CD4-positive, alpha-beta T cell treated with Interleukin-2 at 100 ng/mL for 4 hours (primary cell): Measurements from ENCODE around the gene KIF5B.
"Not testable (repeated sequence)": the region's sequence is repeated elsewhere in the genome, so short reads cannot be mapped to it uniquely, and the experiment has no call there.

Source experiments
- DNase-seq: peaks from one replicate; pipeline ENCODE4 v3.0.0-alpha.2; 2020; ENCODE audit warnings: low spot score

The KIF5B gene

DNA sequence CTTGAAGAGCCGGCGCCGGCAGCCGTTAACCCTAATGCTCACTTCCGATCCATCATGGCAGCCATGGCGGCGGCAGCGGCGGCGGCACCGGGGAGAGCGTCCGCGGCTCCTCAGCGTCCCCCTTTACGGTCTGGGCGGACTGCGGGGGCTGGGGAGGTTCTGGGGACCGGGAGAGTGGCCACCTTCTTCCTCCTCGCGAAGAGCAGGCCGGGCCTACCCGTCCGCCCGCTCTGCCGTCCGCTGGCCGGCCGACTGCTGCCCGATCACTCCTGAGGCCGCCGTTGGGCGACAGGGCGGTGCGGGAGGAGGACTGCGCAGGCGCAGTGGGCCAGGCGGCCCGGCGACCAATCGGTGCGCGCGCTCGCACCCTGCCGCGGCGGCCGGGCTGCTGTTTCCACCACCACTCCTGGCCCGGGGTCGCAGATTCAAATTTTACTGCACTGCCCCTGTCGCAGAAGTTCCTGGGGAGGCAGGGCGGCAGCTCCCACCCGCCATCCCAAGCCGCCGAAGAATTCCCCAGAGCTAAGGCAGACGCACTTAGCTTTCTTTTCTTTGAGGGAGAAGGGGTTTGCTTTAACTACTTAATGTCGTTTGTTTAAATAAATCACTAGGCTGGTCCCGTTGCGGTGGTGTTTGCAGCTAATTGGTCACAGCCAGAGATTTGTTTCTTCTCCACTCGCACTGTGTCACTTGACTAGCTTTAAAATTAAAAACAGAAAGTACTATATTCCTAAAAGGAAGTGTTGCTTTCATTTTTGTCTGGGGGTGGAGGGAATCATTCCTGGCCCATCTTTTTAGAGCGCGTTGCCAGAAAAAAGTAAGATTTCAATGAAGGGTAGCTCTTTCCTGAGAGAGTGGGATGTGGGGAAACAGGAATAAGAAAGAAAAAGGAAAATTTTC, at the start of gene KIF5B:
TSS of gene KIF5B (minus strand) at position 290 of the 900 bp plus-strand sequence. CDS start 452 bp downstream, outside the sequence.
- peak; percentile 87 for DNase-seq

DNA sequence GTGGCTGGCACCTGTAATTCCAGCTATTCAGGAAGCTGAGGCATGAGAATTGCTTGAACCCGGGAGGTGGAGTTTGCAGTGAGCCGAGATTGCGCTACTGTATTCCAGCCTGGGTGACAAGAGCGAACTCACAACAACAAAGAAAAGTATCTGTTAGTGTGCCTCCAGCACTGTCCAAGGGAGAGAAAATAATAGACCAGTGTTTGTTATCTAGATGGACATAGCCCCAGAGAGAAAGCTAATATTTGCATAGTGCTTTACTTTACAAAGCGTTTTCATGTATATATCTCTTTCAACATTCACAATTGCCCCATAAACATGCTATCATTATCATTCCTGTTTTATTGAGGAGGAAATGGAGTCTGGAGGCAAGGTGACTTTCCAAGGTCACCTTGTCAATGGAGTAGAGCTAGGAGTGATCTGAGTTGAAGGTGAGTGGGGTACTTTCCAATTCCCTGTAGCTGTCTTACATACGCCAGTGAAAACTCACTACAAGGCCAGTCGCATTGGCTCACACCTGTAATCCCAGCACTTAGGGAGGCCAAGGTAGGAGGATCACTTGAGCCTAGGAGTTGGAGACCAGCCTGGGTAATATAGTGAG, 49.7 kb upstream of the KIF5B start:
- DNase-seq = no peak

DNA sequence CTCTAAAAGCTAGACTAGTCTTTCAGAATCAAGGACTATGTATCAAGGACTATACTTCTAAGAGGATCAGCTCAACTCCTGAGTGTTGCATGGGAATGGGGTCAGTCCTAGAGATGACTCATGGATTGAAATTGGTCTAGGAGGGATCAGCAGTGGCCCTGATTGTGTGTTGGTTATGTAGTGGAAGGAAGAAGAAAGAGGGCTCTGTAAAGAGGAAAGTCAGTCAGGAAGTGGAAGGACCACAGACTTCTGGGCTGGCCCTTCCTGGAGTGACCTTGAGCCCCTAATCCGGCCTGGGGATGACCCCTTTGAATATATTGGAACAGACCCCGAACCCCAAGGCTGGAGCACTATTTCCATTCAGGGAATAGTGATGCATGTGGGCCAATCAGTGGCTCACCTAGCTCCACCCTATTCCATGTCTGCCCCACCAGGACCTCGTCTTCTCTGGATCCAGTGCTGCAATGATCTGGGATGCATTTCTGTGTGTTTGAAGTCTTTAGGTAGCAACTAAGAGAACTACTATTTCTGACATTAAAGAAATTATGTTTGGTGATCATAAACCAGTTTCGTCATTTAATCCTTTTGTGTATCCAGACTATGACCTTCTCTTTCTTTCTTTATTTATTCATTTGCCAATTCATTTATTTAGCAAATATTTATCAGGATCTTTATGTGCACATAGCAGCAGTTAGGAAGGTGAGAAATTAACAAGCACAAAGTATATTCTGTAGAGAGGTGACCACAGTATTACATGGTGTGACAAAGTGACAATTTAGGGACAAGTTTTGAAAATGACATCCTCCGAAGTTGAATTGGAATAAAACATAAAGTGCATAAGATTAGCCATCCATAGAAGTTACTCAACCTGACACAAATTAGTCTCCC, 48.6 kb upstream of the KIF5B start:
- no peak for DNase-seq

DNA sequence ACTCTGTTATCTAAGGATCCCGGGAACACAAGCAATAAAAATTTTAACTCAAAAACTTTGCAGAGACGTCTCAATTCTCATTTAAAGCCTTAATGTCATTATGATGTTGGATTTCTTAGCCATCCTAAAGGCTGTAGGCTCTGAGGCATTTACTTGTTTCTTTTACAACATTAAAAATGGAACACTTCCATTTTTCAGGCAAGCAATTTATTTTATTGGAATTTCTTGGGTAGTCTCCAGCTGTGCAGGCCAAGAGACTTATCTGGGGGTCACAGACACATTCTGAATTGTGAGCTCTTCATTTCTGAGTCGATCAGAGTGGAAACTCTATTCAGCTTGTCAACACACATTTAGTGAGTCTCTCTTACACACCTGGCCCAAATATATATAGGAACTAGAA, 48.0 kb upstream of the KIF5B start:
- DNase-seq = no peak

DNA sequence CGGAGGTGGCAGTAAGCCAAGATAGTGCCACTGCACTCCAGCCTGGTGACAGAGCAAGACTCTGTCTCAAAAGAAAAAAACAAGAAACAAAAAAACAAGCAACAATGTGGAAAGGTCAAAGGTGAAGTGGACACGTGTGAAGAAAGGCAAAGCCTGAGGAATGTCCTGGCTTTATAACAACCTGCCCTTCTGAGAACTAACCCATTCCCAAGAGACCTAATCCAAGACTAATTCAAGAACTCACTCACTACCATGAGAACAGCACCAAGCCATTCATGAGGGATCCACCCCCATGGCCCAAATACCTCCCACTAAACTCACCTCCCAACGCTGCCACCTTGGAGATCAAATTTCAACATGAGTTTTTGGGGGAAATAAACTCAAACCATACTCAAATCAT, 47.5 kb upstream of the KIF5B start:
- DNase-seq = no peak

DNA sequence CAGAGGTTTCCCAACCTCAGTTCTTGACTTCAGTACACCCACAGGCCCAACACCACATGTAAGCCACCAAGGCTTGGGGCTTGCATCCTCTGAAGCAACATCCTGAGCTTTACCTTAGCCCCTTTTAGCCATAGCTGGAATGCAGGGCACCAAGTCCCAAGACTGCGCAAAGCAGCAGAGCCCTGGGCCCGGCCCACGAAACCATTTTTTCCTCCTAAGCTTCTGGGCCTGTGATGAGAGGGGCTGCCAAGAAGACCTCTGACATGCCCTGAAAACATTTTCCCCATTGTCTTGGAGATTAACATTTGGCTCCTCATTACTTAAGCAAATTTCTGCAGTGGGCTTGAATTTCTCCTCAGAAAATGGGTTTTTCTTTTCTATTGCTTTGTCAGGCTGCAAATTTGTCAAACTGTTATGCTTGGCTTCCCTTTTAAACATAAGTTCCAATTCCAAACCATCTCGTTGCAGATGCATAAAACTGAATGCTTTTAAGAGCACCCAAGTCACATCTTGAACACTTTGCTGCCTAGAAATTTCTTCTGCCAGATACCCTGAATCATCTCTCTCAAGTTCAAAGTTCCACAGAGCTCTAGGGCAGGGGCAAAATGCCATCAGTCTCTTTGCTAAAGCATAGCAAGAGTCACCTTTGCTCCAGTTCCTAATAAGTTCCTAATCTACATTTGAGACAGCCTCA, 42.5 kb upstream of the KIF5B start:
- not testable (repeated sequence) for DNase-seq

DNA sequence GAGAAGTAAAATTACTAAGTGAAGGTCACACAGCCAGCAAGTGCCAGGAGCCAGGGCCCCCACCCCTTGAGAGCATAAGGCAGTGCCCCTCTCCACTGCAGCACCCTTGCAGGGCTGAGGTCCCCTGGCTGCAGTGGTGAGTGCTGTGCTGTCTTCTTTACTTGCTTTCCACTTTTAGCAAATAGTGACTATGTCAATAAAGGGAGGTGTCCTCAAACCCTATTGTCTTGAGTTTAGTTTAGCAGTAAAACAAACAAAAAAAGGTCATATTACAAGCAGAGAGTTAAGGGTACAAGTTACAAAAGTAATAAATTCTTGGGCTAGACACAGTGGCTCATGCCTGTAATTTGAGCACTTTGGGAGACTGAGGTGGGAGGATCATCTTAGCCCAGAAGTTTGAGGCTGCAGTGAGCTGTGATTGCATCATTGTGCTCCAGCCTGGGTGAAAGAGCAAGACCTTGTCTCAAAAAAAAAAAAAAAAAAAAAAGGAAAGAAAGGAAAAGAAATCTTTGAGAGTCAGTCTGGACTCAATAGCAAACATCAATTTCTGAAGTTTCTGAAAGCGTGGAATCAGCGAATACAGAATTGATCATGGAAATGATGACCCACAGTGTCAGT, 39.0 kb upstream of the KIF5B start:
- no peak for DNase-seq

DNA sequence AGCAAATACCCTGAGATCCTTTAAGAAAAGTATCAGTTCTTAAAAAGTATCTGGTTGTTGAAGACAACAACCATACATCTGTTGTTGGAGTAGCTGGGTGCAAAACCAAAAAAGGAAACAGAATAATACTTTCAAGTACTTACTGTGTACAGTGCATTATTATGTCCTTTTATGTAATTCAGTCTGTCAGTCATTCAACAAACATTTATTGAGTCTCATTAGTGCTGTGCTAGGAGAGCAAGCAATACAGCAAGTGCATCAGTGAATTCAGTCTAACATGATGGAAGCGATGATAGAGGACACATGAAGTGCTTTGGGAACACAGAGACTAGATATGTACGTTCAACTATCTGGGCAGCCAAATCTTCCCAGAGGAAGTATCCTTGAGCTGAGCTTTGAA, 37.4 kb upstream of the KIF5B start:
- DNase-seq = no peak

DNA sequence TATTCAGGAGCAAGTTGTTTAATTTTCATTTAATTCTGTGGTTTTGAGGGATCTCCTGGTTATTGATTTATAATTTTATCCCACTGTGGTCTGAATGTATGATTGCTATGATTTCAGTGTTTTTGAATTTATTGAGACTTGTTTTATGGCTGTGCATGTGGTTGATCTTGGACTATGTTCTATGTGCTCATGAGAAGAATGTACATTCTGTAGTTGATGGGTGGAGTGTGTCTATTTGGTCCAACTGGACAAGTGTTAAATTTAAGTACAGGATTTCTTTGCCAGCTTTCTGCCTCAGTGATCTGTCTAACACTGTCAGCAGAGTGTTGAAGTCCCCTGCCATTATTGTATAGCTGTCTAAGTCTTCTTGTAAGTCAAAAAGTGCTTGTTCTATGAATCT, 34.8 kb upstream of the KIF5B start:
- no peak for DNase-seq

DNA sequence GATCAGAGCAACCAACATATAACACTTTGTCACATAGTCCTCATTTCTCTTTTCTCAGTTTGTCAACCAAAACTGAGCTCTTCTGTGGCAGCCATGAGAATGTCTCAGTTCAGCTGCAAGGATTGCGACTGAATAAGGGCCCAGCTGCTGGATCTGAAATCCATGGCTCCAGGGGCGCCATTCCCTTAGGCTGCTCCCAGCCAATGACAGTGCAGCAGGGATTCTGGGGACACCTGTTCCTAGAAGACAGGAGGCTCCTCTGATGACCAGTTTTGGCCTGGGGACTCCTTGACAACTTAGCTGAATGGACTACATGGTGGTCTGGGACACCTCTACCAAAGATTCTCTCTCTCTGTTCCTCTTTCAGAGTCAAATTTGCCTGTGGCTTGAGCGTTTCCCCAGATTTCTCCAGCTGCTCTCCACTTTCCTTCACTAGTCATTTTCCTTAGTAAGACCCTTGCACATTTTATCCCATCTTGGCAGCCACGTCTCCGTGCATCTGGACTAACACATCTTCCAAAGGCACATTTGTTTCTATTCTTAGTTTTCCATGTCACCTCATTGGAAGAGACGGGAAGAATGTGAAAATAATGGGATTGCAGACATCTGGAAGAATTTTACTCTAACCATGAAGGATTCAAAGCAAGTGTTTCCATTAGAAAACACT, 28.1 kb upstream of the KIF5B start:
- DNase-seq = no peak

DNA sequence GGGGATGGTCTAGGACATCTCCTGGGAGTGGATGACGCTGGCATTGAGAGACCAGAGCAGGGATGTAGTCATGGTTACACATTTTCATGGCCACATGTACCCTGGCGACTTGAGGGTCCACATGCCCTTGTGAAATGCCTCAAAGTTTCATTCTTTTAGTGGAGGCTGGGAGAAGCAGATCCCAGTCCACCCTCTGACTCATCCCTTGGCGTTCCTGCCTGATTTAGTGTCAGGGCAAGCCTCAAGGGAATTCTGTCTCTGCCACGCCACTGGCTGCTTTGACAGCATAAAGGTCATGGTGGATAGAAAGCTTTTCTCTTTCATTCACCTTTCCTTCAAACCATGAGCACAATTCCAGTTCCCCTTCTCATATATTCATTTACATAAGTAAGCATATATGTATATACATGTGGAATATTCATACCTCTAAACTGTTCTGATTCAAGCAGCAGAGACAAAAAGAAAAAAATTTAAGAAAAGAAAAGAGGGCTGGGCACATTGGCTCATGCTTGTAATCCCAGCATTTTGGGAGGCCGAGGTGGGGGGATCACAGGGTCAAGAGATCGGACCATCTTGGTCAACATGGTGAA, 21.8 kb upstream of the KIF5B start:
- DNase-seq = no peak

DNA sequence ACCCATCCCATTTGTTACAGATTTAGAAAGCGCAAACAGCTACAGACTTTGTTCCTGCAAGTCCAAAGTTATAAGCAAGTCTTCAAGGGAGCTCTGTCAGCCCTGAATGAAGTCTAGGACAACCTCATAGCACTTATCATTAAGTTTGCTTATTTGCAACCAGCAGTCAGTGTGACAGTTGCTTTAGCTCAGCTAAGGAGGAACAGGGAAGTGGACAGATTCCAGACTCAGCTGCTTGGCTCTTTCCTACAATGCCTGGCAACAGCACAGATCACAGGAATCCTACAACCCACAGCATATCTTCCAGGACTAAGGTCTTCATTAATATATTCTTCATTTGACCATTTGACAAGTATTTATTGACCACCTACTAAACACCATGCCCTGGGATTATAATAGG, 17.4 kb upstream of the KIF5B start:
- DNase-seq = no peak

DNA sequence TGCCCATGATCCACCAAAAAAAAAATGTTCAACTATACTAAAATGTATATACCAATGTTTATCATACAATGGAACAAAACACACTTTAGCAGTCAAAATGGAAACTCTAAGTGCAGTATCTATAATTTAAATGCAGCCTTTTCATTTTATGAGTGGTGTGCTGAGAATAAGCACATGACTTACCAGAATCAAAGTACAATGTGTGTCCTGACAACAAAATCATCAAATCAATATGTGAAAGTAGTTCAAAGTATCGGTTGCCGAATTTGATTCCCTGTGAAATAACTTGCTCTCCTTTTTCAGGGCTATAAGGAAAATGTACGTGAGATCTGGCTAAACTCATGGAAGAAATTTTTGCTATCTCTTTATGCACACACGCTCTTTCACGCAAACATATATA, 16.9 kb upstream of the KIF5B start:
- no peak for DNase-seq

DNA sequence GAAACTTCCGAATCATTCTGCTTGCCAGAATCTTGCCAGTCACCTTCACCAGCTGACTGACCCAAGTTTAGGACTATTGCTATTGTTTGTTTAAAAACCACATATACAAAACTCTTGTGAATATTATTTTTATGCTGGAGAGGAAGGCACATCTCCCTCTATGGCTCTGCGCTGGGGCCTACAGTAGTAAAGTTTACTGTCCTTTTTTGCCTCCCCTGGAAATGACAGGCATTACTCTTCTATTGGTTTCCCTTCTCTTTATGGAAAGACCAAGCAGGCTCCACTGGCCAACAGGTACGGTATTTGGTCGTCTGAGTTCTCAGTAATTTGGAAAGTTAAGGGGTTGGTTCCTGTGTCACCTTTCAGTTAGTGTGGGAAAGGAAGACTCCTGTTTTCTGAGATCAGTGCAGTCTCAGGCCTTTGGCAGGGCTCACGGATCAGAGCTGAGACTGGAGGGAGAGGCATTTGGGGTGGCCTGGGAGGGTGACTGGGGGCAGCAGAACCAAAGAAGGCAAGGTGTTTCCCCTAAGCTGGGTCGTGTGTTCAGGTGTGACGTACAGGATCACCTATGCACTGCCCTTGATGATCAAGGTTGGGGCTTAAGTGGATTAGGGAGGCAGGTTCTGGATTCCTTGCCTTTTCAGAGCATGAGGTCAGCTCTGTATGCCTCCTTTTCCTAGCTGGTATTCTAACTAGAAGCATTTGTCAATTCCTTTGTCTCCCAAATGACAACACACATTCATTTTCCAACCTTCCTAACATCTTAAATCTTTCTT, 16.0 kb upstream of the KIF5B start:
- DNase-seq = no peak

DNA sequence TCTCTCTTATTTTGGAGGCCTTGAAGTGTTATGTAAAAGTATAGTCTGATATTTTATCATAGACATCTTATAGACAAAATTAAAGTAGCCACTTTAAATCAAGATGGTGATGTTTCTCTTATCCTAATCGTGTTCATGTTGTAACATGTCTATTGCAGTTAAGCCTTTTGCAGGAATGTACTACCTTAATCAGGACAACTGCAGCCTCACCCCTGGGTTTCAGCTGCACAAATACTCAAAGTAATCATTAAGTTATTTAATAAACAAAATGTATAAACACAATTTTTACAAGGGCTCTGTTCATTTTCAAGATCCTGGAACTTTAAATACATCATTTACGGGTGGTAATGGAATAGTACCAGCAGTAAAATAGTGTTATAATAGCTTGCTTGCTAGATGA, 14.4 kb upstream of the KIF5B start:
- DNase-seq = no peak

DNA sequence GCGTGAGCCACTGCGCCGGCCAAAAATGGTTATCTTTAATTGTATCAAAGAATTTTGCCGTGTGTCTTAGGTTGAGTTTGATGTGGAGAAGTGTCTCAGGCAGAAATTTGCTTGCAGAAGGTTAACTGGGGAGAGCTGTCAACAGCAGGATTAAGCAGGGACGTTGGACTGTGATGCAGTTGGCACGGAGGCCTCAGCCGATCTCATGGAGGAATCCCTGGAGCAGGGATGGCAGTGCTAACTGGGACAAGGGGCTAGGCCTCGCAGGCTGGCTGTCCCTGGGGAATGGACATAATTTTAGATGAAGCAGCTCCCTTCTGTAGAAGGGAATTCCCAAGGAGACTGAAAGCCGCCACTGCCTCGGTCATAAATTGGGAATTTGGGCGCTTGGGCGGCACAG, 12.3 kb upstream of the KIF5B start:
- no peak for DNase-seq

DNA sequence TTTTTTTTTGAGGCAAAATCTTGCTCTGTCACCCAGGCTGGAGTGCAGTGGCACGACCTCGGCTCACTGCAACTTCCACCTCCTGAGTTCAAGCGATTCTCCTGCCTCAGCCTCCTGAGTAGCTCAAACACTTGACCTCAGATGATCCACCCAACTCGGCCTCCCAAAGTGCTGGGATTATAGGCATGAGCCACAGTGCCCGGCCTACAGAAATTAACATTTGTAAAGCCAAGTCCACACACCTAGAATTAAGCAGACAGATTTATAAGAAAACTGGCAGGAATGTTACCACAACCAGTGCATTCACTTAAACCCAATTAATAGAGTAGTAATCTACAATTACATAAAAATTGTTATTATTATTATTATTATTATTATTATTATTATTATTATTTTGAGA, 11.7 kb upstream of the KIF5B start:
- DNase-seq = not testable (repeated sequence)

DNA sequence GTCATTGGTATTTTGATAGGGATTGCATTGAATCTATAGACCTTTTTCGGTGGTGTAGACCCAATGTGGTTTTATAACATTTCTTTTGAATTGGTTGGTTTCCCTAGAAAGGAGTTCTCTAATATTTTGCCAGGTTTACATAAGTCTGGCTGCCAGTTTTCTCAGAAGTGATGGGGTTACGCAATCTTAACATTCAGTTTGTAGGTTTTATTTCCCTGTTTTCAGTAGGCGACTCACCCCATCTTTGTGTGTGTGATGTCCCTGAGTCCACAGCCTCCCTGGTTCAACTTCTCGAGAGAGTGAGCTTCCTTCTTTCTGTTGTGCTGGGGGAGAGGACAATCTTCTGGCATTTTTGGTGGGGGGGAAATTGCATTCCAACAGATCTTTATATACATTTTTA, 9.6 kb upstream of the KIF5B start:
- no peak for DNase-seq

DNA sequence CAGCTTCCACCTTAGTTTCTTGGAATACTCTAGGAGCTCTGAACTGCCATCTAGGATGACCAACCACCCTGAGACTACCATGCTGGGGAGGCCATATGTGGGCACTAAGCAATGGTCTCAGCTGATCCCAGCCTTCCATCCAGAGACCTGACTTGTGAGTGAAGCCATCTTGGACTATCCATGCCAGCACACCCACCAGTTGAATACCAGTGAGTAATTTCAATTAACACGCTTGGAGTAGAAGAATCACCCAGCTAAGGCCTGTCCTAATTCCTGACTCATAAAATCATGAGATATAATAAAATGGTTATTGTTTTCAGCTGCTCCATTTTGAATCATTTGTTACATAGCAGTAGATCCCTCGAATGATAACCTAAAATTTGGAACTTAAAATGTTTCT, 5.2 kb upstream of the KIF5B start:
- DNase-seq = no peak

DNA sequence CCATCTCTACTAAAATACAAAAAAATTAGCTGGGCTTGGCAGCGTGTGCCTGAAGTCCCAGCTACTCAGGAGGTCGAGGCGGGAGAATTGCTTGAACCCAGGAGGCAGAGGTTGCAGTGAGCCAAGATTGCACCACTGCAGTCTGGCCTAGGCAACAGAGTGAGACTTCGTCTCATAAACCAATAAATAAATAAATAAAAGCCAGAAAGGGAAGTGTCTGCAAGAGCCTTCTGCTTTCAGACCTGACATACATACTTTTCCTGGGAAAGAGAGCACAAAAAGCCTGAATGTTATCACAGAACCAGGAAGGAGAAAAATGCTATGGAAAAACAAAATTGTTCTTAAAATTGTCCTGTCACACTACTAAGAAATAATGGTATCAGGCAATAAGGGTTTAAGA, 4.1 kb upstream of the KIF5B start:
- DNase-seq = no peak
